Measurements from ENCODE around the gene MALAT1. TPM values are rescaled to one million over a fixed set of nuclear protein-coding genes. Genes with fewer than 3 reads are reported as not detected.
A peak's percentile ranks its signal among the peaks of the same experiment; 100 is the strongest.

MALAT1 gene
- total and polyA plus RNA-seq, 8 donors = 251 to 5,615 (median 2,750) TPM

- 93% methylated on average over 3 of the region's 3 CpGs for WGBS, 2 donors
- no peak overlapping the region for H3K27ac ChIP-seq
- FAIRE-seq (no peak), ATAC-seq (no peak), DNase-seq (peak in 1 of 6 donors; percentile 6)
- no peaks in the 10 kb centered on the region for H3K27me3 ChIP-seq
- H3K36me3 ChIP-seq = no peaks in the 10 kb centered on the region
- peaks cover 33 to 36% (median 36%) of the 10 kb centered on the region in 3 donors for H3K4me1 ChIP-seq
- no peak for TF ChIP-seq CTCF (IDR thresholded peaks at IDR 0.05)
- intact Hi-C loops (cut with DNase I) = loop anchor here in 1 of 3 donors (5.0 kb wide), 1 partner anchor 32 kb away; no protein-coding TSS in a partner anchor
- H3K9me3 ChIP-seq = no peaks in the 10 kb centered on the region
- no peak overlapping the region for H3K4me3 ChIP-seq
Measured at GRCh38 chr11:65474864-65475263, 24.0 kb upstream of the MALAT1 start.

GRCh38 chr11:65476632-65477148, 22.2 kb upstream of the MALAT1 start:
- no peak for TF ChIP-seq CTCF (IDR thresholded peaks at IDR 0.05)
- no peak for FAIRE-seq
- H3K27me3 ChIP-seq = no peaks in the 10 kb centered on the region
- DNase-seq = peak in 2 of 6 donors; percentile 31 to 53
- H3K4me3 ChIP-seq = peak overlapping the region; percentile 67 to 90 (median 85)
- intact Hi-C loops (cut with DNase I) = no loop called here
- no peaks in the 10 kb centered on the region for H3K36me3 ChIP-seq
- H3K27ac ChIP-seq = peak overlapping the region; percentile 96 to 99 (median 98)
- H3K9me3 ChIP-seq = no peaks in the 10 kb centered on the region
- peaks cover 30 to 37% (median 33%) of the 10 kb centered on the region in 3 donors for H3K4me1 ChIP-seq
- WGBS, 2 donors = 9% methylated on average over 10 of the region's 10 CpGs
- peak in 3 of 4 donors; percentile 0 to 1 (median 0) for ATAC-seq

- FAIRE-seq = no peak
- peaks cover 27 to 34% (median 30%) of the 10 kb centered on the region in 3 donors for H3K4me1 ChIP-seq
- peak; percentile 85 to 93 (median 90) for ATAC-seq
- H3K27ac ChIP-seq = peak overlapping the region; percentile 96 to 99 (median 98)
- peak; percentile 94 to 98 (median 96) for DNase-seq
- no peaks in the 10 kb centered on the region for H3K36me3 ChIP-seq
- no peak for TF ChIP-seq CTCF (IDR thresholded peaks at IDR 0.05)
- 0% methylated on average over 58 to 60 of the region's 60 CpGs for WGBS, 2 donors
- H3K4me3 ChIP-seq = peak overlapping the region; percentile 67 to 90 (median 85)
- no peaks in the 10 kb centered on the region for H3K27me3 ChIP-seq
- intact Hi-C loops (cut with DNase I) = no loop called here
- no peaks in the 10 kb centered on the region for H3K9me3 ChIP-seq
Measured at GRCh38 chr11:65477149-65477965, 21.5 kb upstream of the MALAT1 start.

GRCh38 chr11:65478388-65479183, 20.3 kb upstream of the MALAT1 start:
- H3K9me3 ChIP-seq = no peaks in the 10 kb centered on the region
- DNase-seq (peak; percentile 44 to 78 (median 64)), ATAC-seq (peak; percentile 14 to 29 (median 18)), FAIRE-seq (no peak)
- intact Hi-C loops (cut with DNase I) = no loop called here
- no peaks in the 10 kb centered on the region for H3K27me3 ChIP-seq
- H3K4me3 ChIP-seq = peak overlapping the region in 2 of 4 donors; percentile 2 to 90
- WGBS, 2 donors = 33 to 36% methylated on average over 33 of the region's 33 CpGs
- no peak for TF ChIP-seq CTCF (IDR thresholded peaks at IDR 0.05)
- peaks cover 23 to 28% (median 24%) of the 10 kb centered on the region in 3 donors for H3K4me1 ChIP-seq
- H3K36me3 ChIP-seq = no peaks in the 10 kb centered on the region
- peak overlapping the region; percentile 96 to 99 (median 98) for H3K27ac ChIP-seq

Measured in pancreas (tissue), 10 donors.